ENCODE data around the gene PNPLA3.

PNPLA3 gene

DNA sequence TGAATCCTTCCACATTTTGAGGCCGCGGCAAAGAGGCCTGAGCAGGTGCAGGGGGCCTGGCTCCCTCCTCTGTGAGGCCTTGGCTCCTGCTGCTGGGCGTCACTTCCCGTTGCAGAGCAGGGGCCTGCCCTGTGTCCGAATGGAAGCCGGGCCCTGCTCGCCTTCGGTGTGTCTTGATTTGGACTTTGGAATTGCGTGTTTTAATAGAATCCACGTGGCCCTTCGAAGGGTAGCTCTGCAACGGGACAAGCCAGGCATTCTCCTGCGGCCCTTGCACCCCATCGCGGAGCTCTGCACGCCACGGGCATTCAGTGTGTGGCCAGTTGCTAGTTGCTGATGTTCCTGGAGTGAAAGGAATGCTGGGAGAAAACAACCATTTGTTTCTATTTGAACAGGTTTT is 57.4 kb downstream of the PNPLA3 start:
- Histone ChIP-seq H3K36me3 (peaks cover 52% of the 10 kb centered on the region), H3K27me3 (no peaks in the 10 kb centered on the region)
- no peak for DNase-seq

DNA sequence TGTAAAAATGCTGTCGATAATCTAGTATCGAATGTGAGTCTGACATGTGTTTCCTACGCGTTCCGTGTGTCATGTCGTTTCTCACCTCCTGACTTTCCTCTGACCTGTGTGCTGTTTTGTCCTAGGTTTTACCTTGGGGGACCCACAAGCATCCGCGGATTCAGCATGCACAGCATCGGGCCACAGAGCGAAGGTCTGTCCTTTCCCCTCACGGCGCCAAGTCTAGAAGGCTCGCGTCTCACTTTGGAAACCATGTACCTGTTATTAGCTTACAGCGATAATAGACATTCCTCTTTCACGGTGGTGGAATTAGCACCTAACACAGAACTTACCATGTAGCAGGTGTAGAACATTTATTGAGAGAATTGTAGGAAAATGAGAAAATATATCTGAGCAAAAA is 60.2 kb downstream of the PNPLA3 start:
- peaks cover 42% of the 10 kb centered on the region for H3K36me3 ChIP-seq
- H3K4me1 ChIP-seq = no peaks in the 10 kb centered on the region
- no peak for DNase-seq
- TF ChIP-seq, protein P1, sequence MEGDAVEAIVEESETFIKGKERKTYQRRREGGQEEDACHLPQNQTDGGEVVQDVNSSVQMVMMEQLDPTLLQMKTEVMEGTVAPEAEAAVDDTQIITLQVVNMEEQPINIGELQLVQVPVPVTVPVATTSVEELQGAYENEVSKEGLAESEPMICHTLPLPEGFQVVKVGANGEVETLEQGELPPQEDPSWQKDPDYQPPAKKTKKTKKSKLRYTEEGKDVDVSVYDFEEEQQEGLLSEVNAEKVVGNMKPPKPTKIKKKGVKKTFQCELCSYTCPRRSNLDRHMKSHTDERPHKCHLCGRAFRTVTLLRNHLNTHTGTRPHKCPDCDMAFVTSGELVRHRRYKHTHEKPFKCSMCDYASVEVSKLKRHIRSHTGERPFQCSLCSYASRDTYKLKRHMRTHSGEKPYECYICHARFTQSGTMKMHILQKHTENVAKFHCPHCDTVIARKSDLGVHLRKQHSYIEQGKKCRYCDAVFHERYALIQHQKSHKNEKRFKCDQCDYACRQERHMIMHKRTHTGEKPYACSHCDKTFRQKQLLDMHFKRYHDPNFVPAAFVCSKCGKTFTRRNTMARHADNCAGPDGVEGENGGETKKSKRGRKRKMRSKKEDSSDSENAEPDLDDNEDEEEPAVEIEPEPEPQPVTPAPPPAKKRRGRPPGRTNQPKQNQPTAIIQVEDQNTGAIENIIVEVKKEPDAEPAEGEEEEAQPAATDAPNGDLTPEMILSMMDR (IDR thresholded peaks at IDR 0.05; ENCODE audit: low read depth, low read length) = no peak
- no peak overlapping the region for H3K4me3 ChIP-seq (ENCODE audit: low read depth, low read length)
- H3K9me3 ChIP-seq = no peaks in the 10 kb centered on the region
- no peaks in the 10 kb centered on the region for H3K27me3 ChIP-seq

More for the DNA sequence above, 57.4 kb downstream of the PNPLA3 start:
- TF ChIP-seq, protein P1 (IDR thresholded peaks at IDR 0.05; ENCODE audit: low read depth, low read length) = no peak
- H3K4me3 ChIP-seq (ENCODE audit: low read depth, low read length) = no peak overlapping the region
- H3K9me3 ChIP-seq = no peaks in the 10 kb centered on the region
- no peaks in the 10 kb centered on the region for H3K4me1 ChIP-seq

DNA sequence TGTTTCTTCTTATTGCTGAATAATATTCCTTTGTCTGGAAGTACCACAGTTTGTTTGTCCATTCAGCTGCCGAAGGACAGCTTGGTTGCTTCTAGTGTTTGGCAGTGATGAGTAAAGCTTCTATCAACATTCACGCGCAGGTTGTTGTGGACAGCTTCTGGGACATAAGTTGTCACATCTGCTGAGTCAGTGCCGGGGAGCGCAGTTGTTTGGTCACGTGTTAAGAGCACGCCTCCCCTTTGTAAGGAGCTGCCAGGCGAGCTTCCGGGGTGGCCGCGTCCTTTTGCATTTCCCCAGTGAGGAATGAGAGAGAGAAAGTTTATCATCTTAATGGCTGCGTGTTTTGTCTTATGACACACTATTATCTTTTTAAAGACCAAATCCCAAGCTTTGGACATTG is 61.9 kb downstream of the PNPLA3 start:
- Histone ChIP-seq H3K9me3 (no peaks in the 10 kb centered on the region), H3K4me1 (peaks cover 5% of the 10 kb centered on the region; the same call in 1 of the 2 replicates), H3K36me3 (peaks cover 34% of the 10 kb centered on the region), H3K27me3 (no peaks in the 10 kb centered on the region), H3K4me3 (ENCODE audit: low read depth, low read length) (no peak overlapping the region)
- TF ChIP-seq, protein P1 (IDR thresholded peaks at IDR 0.05; ENCODE audit: low read depth, low read length) = no peak
- no peak for DNase-seq

DNA sequence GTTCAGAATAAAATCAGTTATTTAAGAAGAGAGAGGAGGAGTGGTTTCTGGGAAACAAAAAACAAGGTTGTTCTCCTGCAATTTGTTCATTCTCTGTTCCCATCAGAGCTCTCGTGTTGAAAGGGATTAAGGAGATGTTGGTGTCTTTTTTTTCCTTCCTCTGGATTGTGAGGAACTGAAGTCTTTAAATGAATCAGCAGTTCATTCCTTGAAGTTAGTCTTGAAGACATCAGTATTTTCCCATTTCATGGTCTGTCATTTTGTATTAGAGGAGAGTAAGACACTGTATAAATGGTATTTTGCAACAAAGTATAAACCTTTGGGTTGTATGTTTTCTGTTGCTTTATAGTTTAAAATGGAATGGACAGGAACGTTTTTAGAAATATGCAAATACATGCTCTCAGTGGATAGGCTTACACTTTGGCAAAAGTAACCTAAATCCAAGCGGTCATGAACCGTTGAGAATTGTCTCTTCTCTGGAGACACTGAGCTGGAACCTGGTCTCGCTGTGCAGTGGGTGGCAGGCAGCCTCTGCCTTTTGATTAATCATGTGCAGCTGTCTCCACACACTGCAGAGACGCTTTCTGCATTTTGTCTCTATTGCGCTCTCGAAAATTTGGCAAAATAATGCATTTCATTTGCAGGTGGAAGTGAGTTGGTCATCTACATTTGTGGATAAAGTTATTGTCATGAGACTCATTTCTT is 64.7 kb downstream of the PNPLA3 start:
- Histone ChIP-seq H3K4me3 (ENCODE audit: low read depth, low read length) (no peak overlapping the region), H3K36me3 (peaks cover 47% of the 10 kb centered on the region), H3K9me3 (no peaks in the 10 kb centered on the region), H3K27me3 (no peaks in the 10 kb centered on the region), H3K4me1 (peaks cover 5% of the 10 kb centered on the region; the same call in 1 of the 2 replicates)
- DNase-seq = no peak
- TF ChIP-seq, protein P1 (IDR thresholded peaks at IDR 0.05; ENCODE audit: low read depth, low read length) = no peak

DNA sequence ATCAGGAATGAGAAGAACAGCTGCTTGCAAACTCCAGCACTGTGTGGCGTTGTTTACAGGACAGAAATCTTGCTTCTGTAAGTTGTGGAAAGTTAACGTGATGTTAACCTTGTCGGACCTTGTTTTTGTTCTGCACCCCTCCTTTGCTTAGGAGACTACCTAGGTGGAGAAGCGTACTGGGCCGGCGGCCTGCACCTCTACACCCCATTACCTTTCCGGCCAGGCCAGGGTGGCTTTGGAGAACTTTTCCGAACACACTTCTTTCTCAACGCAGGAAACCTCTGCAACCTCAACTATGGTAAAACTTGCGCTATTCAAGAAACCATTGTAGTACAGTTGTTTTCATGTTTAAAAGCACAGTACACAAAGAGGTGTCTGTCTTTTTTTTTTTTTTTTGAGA is 65.4 kb downstream of the PNPLA3 start:
- H3K27me3 ChIP-seq = no peaks in the 10 kb centered on the region
- H3K9me3 ChIP-seq = no peaks in the 10 kb centered on the region
- no peak overlapping the region for H3K4me3 ChIP-seq (ENCODE audit: low read depth, low read length)
- peaks cover 9% of the 10 kb centered on the region; the same call in 1 of the 2 replicates for H3K4me1 ChIP-seq
- TF ChIP-seq, protein P1 (IDR thresholded peaks at IDR 0.05; ENCODE audit: low read depth, low read length) = no peak
- H3K36me3 ChIP-seq = peaks cover 48% of the 10 kb centered on the region
- no peak for DNase-seq

DNA sequence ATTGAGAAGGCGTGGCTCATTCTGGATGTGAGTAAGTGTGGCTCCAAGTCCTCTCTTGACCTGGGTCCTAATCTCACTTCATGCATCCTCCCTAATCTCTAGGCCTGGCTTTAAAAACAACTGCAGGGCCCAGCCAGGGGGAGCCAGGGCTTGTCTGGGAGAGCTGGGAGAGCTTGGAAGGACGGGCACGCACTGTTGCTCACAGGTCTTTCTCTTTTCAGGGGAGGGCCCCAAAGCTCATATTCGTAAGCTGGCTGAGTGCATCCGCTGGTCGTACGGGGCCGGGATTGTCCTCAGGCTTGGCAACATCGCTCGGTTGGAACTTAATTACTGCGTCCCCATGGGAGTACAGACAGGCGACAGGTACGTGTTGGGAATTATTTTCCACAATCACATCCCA is 66.4 kb downstream of the PNPLA3 start:
- no peak overlapping the region for H3K4me3 ChIP-seq (ENCODE audit: low read depth, low read length)
- H3K36me3 ChIP-seq = peaks cover 51% of the 10 kb centered on the region
- H3K9me3 ChIP-seq = no peaks in the 10 kb centered on the region
- DNase-seq = peak; percentile 29
- H3K27me3 ChIP-seq = no peaks in the 10 kb centered on the region
- H3K4me1 ChIP-seq = peaks cover 9% of the 10 kb centered on the region; the same call in 1 of the 2 replicates
- TF ChIP-seq, protein P1 (IDR thresholded peaks at IDR 0.05; ENCODE audit: low read depth, low read length) = peak; percentile 18

Measured in BE2C (cell line).